GM18519 (cell line): Measurements from ENCODE around the gene GPR62.
"Not testable (repeated sequence)": the region's sequence is repeated elsewhere in the genome, so short reads cannot be mapped to it uniquely, and the experiment has no call there.

ENCODE experiments used
- ATAC-seq: cut with Tn5 transposase; IDR thresholded peaks from one replicate; pipeline ENCODE4 v1.9.1; 2021; ENCODE audit warnings: mild to moderate bottlenecking, moderate library complexity; ENCODE audit not compliant: unreplicated experiment, low FRiP score

Gene GPR62, protein sequence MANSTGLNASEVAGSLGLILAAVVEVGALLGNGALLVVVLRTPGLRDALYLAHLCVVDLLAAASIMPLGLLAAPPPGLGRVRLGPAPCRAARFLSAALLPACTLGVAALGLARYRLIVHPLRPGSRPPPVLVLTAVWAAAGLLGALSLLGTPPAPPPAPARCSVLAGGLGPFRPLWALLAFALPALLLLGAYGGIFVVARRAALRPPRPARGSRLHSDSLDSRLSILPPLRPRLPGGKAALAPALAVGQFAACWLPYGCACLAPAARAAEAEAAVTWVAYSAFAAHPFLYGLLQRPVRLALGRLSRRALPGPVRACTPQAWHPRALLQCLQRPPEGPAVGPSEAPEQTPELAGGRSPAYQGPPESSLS

DNA sequence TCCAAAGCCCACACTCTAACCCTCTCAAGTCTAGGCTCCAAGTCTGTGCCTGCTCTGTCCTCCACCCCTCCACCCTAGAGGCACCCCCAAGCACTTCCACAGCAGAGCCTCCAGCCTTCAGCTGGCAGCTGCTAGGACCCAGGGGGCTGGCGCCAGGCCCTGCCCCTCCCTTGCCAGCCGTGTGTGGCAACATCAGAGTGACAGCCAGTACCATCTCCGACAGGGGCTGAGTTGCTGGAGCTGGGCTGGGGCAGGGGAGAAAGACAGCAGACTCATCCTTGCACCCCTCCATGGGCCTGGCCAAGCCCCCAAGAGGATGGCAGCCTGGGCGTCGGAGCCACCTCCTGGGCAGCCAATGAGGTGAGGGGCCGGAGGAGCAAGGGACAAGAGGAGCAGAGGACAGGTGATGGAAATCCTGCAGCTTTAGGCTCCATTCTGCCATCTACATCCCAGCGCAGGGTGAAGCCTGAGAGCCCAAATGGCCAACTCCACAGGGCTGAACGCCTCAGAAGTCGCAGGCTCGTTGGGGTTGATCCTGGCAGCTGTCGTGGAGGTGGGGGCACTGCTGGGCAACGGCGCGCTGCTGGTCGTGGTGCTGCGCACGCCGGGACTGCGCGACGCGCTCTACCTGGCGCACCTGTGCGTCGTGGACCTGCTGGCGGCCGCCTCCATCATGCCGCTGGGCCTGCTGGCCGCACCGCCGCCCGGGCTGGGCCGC is at the start of gene GPR62:
Gene GPR62 (plus strand): TSS at position 207 of the 718 bp plus-strand sequence. CDS start 272 bp downstream, at position 479.
- ATAC-seq = no peak

DNA sequence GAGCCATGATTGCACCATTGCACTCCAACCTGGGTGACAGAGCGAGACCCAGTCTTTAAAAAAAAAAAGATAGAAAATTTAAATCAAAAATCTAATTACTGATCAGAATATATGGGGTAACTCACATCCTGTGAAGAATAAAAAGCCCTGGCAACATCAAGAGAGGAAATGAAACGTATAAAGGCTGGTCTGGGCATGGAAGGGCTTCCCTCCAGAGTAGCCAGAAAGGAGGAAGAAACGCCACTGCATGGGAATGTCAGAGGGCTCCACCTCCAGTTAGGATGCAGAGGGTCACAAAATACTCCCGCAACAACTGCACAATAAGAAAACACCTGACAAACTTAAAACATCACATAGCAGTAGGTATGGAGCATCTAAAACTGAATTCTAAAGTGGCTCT is 47.2 kb upstream of the GPR62 start:
- no peak for ATAC-seq

DNA sequence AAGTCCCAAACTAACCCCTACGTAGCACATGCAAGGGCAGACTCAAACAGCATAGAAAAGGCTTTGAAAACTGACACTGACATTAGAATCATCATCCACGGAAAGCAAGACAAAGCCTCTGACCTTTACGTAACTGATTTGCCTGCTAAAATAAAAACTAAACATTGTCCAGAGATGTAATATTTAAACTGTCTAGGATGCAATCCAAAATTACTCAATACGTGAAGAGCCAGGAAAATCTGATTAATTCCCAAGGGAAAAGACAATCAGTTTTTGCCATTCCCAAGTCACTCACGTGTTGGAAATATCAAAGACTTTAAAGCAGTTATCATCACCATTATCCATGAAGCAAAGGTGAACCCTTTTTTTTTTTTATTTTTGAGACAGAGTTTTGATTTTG is 38.8 kb upstream of the GPR62 start:
- ATAC-seq = no peak

DNA sequence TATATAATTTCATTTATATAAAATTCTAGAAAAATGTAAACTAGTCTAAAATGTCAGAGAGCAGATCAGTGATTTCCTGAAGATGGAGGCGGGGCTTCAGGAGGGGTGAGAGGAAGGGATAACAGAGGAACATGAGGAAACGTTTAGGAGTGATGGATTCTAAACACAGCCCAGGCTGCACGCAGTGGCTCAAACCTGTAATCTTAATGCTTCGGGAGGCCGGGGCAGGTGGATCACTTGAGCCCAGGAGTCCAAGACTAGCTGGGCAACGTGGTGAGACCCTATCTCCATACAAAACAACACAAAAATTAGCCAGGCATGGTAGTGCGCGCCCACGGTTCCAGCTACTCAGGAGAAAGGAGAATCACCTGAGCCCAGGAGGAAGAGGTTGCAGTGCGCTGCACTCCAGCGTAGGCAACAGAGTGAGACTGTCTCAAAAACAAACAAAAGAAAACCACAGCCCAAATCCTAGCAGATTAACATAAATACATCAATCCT is 34.1 kb upstream of the GPR62 start:
- no peak for ATAC-seq

DNA sequence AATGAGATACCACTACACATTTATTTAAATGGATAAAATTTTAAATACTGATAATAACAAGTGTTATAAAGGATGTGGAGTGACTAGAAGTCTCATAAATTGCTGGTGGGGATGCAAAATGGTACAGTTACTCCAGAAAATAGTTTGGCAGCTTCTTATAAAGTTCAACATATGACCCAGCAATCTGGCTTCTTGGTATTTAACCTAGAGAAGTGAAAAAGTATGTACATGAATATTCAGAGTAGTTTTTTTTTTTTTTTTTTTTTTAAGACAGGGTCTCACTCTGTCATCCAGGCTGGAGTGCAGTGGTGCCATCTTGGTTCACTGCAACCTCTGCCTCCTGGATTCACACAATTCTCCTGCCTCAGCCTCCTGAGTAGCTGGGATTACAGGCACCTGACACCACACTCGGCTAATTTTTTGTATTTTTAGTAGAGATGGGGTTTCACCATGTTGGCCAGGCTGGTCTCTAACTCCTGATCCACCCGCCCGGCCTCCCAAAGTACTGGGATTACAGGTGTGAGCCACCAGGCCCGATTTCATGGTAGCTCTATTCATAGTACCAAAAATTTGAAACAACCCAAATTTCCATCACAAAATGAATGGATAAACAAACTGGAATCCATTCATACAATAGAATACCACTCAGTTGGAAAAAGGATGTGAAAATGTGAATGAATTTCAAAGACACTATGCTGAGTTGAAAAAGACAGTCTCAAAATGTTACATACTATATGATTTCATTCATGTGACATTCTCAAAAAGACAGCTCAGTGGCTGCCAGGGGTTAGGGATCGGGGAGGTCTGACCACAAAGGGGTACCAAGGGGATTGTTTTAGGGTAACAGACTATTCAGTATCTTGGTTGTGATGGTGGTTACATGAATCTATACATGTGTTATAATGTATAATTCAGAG is 27.9 kb upstream of the GPR62 start:
- ATAC-seq = no peak

DNA sequence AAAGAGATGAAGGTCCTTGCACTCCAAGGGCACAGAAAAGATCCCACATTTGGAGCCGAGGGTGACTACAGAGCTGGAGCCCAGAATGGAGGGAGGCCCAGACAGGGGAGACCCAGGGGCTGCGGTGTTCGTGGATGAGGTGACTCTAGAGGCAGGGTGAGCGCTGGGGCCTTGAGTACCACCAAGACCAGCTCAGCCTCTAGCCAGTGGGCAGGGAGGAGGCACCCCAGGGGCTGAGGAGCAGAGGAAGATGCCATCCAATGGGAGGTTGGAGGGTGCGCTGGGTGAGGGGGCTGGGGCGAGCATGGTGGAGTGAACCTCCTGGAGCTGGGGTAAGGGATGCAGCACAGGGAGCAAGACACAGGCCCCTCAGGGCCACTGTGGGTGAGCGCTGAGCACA is 26.7 kb upstream of the GPR62 start:
- no peak for ATAC-seq

DNA sequence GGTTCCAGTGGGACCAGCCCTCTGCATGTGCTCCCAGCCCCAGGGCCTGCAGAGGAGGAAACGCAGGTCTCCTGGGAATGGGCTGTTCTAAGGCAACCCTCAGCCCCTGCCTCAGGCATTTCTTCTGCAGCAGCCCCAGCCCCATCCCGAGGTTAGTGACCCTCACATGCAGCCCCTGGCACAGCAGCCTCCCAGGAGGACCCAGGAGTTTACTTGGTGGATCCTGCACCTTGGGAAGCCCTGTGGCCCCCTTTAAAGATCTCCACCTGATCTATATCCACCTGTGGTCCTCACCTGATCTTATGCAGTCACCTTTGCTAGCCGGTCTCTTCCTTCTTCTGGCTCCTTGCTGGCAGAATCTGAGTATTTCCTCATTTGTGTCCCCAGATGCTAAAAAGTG is 26.2 kb upstream of the GPR62 start:
- not testable (repeated sequence) for ATAC-seq

DNA sequence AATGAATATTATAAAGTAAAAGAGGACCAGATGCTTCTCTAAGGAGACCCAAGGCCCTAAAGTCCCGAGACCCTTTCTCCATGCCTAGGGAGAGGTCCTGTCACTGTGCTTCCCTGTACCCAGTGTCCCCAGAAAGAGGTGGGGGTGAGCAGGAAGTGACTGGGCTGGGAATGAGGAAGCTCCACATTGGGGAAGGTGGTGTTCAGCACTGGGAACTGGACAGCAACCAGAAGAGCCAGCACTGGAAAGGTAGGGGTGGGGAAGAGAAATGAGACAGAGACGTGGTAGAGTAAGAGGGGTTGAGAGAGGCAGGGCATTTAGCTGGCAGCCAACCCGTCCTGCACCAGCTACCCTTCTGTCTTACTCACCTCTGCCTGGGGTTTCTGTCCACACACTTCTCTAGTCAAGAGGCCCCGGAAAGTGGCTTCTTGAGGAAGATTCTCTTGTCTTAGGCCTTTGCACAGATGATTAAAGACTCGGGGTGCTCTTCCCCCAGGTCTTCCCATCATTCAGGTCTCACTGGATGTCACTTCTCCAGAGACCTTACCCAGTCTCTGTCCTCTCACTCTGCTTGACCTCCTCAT is 25.7 kb upstream of the GPR62 start:
- ATAC-seq = no peak

DNA sequence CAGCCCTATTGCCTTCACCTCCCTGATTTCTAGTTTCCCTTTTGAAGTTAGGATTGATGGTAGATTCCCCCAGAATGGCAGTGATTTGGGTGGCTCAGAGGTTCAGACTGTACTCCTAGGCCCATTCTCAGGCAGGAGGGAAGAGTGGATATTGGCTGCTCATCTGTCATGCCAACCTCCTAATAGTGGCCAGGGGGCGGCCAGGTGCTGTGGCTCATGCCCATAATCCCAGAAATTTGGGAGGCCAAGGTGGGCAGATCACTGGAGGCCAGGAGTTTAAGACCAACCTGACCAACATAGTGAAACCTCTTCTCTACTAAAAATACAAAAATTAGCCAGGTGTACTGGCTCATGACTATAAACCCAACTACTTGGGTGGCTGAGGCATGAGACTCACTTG is 24.7 kb upstream of the GPR62 start:
- no peak for ATAC-seq

DNA sequence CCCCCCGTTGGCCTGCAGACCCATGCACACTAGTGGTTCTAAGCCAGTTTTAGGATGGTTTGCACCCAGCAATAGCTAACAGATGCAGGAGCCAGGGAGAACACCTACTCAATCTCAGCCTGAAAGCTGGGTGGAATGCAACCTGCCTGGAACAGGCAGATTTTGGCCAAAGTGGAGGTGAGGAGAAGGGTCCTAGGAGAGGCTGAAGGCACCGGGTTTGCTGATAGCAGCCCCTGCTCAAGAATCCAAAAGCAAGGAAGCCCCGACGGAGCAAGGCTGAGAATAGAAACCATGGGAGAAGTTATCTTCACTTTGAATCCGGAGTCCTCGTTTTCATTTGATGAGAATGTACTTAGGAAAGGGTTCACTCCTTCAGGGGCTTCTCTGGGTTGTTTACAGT is 23.4 kb upstream of the GPR62 start:
- ATAC-seq = no peak

DNA sequence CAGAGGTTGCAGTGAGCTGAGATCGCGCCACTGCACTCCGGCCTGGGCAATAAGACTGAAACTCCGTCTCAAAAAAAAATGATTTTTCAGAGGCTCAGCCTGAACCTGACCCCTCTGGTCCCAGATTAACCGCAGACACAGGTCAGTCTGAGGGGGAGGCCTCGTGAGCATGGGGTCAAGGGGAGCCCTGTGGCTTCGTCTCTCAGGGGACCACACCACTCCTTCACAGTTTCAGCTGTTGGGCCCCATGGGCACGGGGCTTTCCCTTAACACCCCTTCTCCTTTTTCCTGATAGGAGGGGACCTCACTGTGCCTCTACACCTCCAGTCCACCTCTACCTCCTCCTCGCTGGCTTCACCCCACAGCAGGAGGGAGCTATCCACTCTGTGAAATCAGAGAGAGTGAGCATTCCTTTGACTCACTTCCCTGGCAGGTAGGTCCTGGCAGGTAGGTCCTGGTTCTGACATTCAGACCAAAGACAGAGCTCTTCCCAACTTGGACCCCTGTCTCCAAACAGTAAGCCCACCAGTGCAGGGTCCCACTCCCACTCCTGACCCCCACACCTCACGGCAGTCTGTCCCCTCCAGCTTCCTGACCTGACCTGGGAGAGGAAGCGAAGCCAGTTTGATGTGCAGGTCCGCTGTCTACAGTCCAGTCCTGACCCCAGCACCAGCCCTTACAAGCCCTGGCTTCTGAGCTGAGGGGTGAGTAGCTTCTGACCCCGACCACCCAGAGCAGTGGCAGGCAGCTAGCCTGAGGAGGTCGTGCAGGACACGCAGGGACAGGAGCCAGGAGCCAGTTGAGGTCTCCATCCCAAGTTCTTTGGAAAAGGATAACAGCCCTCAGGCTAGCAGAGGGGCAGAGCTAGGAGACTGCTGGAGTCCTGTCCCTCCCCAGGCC is 22.5 kb upstream of the GPR62 start:
- no peak for ATAC-seq

DNA sequence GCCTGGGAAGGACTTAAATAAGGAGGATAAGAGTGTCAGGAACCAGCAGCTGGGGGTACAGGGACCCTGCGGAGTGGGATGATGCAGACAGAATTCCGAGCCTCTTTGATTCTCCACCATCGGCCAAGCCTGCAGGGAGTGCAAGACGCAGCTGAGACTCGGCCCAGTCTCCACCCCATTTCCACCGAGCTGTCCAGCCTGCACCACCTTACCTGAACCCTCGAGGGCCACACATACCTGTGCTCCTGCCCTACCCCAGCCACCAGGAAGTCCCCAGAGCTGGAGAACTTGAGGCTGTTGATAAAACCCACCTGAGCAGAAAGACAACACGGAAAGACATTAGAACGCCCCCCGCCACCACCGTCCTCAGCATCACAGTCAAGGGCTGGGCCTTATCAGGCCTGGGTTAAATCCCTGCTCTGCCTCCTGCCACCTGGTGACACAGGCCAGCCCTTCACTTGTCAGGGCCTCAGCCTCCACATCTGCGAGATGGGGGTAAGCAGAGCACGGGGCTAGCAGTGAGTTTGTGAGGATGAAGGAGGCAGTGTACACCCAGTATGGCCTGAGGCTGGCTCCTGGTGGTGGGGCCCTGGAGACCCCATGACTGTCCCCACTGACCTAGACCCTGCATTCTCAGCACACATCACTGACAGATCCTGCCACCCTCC is 21.6 kb upstream of the GPR62 start:
- ATAC-seq = no peak

DNA sequence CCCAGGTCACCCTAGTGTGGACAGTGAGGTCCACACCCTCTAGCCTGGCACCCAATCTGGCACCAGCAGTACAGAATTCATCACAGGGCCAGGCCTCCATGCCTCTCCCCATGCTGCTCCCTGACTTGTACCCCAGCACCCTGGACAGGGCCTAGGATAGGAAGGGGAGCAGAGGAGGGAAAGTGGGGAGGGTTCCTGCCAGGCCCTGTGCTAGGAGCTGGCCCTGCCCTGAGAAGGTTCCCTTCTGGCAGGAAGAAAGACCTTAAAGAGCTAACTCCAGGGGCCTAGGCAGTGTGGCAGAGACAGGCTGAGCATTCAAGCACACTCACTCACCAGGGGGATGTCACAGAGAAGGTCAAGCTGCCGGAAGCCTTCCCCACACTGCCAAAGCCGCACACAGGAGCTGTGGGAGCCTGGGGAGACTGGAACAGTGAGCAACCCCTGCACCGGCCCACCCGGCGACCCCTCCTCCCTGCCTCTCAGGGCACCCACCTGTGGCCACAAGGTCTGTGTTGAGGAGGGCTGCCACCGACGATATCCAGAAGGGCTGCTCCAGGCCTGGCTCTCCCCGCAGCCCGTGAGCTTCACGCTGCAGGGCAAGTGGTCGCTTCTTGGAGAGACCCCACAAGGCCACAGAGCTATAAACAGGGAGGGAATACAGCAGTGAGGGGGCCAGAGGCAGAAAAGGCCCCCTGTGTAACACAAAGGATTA is 20.9 kb upstream of the GPR62 start:
- ATAC-seq = no peak

DNA sequence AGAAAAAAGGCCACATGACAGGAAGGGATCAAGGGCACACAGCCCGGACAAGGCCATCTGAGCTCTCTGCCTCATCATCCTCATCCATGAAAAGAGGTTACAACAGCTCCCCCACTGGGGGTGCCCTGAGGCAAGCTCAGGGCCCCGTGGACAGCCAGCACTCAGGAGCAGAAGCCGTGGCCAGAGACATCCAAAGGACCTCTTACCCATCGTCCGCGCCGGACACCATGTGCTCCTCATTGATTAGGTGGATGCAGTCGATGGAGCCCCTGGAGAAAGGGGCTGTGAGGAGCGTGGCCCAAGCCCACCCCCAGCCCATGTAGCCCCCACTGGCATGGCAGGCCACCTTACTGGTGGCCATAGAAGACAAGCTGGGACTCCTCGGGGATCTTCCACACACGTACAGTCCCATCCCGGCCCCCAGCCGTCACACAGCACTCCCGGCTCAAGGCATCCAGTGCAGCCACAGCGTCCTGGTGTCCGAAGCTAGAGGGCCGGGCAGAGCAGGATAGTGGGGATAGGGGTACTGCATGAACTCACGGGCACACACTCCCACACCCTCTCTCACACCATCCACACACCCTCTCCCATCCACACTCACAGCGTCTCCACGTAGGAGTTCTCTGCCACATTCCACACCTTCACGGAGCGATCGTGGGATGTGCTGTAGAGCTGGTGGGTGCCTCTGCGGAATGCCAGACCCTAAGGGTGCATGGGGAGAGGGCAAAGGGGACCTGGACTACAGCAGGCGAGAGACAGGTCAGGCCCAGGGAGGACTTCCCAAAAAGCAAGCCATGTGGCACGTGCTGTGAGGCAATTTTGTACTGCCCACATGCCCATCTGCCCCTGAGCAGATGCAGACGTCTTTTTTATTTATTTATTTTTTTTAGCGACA is 19.9 kb upstream of the GPR62 start:
- no peak for ATAC-seq

DNA sequence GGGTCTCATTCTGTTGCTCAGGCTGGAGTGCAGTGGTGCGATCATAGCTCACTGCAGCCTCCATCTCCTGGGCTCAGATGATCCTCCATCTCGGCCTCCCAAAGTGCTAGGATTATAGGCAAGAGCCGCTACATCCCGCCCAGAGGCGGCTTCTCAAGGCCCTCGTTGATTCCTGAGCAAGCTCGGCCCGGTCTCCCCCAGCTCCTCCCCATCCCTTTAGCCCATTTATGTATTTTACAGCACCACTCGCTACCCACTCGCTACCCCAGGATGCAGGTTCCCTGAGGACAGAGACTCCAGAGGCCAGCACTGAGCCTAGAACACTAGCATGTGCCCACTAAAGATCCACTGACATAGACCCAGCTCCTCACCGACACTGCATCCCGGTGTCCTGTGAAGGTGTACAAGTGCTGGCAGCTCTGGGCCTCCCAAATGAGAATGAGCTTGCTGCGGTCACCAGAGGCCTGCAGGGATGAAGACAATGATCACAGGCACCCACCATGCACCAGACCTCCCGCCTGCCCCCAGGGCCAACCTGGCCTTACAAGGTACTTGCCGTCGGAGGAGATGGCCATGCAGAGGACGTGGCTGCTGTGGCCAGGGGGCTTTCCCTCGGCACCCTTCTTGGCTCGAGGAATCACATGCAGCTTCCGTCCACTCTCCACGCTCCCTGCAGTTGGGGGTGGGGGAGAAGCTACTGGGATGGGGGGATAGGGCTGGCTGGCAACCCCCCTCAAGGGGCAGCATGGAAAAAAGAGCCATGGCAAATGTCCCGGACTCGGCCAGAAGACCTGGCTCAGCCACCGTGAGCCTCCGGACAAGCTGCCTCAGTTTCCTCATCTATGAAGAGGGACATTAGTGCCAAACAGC is 19.1 kb upstream of the GPR62 start:
- no peak for ATAC-seq

DNA sequence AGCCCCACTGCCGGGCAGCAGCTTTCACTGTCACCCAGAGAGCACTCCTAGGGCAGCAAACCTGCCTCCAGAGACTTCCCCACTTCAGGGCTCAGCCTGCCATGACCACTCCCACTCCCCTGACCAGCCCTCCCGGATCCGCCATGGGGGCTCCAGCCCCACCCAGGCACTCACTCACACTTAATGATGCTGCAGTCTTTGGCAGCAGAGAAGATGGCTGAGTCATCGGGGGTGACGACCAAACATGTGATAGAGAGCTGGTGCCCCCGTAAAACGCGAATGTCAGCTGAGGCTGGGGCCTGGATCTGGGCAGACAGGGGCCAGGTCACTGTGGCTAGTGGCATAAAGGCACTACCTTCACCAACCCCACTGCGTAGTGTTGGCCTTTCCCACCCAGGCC is 18.2 kb upstream of the GPR62 start:
- ATAC-seq = no peak
